Esophagus squamous epithelium (tissue), 4 donors: Measurements from ENCODE around the gene IL18BP.

ENCODE experiments used
- POLR2A ChIP-seq, 4 donors: fragments of 450-650 bp; IDR thresholded peaks; one replicate each; pipeline ENCODE4 v1.6.1; 2017; ENCODE audit warnings: antibody characterized with exemption in 4 of 4, mild to moderate bottlenecking in 4 of 4, moderate library complexity in 3 of 4
- TF ChIP-seq, protein P1 (sequence below), 6 experiments: fragments of 450-650 bp in 4 of 6; fragments of 200-600 bp in 2 of 6; sonication (generic) in 2 of 6; IDR thresholded peaks; one replicate each; pipeline ENCODE4 v1.5.1; 2016 to 2019; ENCODE audit warnings: antibody characterized with exemption in 6 of 6, mild to moderate bottlenecking in 4 of 6, moderate library complexity in 4 of 6

DNA sequence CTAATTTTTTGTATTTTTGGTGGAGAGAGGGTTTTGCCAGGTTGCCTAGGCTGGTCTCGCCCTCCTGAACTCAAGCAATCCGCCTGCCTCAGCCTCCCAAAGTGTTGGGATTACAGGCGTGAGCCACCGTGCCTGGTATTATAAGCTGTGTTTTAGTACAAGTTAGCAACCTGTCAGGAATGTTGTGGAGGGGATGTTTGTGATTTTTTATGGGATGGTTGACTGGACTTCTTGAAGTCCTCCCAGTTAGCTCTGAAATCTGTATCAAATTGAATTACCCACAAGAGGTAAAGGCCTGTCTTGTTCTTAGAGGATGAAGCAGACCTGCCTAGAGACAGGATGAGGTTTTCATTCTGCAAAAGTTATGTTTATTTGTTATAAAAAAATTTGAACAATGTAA lies 34.1 kb upstream of the IL18BP start:
- TF ChIP-seq, protein P1, sequence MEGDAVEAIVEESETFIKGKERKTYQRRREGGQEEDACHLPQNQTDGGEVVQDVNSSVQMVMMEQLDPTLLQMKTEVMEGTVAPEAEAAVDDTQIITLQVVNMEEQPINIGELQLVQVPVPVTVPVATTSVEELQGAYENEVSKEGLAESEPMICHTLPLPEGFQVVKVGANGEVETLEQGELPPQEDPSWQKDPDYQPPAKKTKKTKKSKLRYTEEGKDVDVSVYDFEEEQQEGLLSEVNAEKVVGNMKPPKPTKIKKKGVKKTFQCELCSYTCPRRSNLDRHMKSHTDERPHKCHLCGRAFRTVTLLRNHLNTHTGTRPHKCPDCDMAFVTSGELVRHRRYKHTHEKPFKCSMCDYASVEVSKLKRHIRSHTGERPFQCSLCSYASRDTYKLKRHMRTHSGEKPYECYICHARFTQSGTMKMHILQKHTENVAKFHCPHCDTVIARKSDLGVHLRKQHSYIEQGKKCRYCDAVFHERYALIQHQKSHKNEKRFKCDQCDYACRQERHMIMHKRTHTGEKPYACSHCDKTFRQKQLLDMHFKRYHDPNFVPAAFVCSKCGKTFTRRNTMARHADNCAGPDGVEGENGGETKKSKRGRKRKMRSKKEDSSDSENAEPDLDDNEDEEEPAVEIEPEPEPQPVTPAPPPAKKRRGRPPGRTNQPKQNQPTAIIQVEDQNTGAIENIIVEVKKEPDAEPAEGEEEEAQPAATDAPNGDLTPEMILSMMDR (IDR thresholded peaks at IDR 0.05) = no peak
- TF ChIP-seq POLR2A (IDR thresholded peaks at IDR 0.05) = no peak
